Adrenal gland (tissue), 12 donors: Measurements from ENCODE around the gene FUT8. TPM values are rescaled to one million over a fixed set of nuclear protein-coding genes. Genes with fewer than 3 reads are reported as not detected.

Source experiments
- DNase-seq, 7 donors: peaks; one replicate each; pipeline ENCODE4 v3.0.0-alpha.2; 2019 to 2020
- H3K27ac ChIP-seq, 5 donors: fragments of 200-600 bp; sonication (generic) in 4 of 5; 1 replicate in 3 of 5; 2 replicates in 2 of 5; pipeline versions ENCODE4 v1.5.1 to v1.8.0; 2016 to 2020; ENCODE audit warnings: mild to moderate bottlenecking in 1 of 5
- H3K27me3 ChIP-seq: fragments of 200-600 bp; 2 replicates; pipeline ENCODE4 v1.8.0; 2021
- H3K36me3 ChIP-seq, 2 donors: fragments of 200-600 bp; replicated peaks in 1 of 2; 1 replicate in 1 of 2; 2 replicates in 1 of 2; pipeline versions ENCODE4 v1.5.1 to v1.8.0; 2018 to 2022
- H3K4me1 ChIP-seq, 2 donors: fragments of 200-600 bp; replicated peaks in 1 of 2; 1 replicate in 1 of 2; 2 replicates in 1 of 2; pipeline versions ENCODE4 v1.5.1 to v1.8.0; 2018 to 2021
- H3K4me3 ChIP-seq, 4 donors: fragments of 200-600 bp; sonication (generic) in 3 of 4; one replicate each; pipeline ENCODE4 v1.5.1; 2016 to 2018
- H3K9me3 ChIP-seq, 3 donors: fragments of 200-600 bp; sonication (generic) in 1 of 3; replicated peaks in 1 of 3; 1 replicate in 2 of 3; 2 replicates in 1 of 3; pipeline versions ENCODE4 v1.5.1 to v1.8.0; 2016 to 2021
- CTCF ChIP-seq, 6 experiments: fragments of 450-650 bp in 4 of 6; fragments of 200-600 bp in 2 of 6; sonication (generic) in 1 of 6; IDR thresholded peaks; 1 replicate in 5 of 6; 2 replicates in 1 of 6; pipeline versions ENCODE4 v1.5.1 to v1.8.0; 2016 to 2021; ENCODE audit warnings: antibody characterized with exemption in 6 of 6, mild to moderate bottlenecking in 2 of 6, moderate library complexity in 1 of 6
- POLR2A ChIP-seq, 2 donors: fragments of 450-650 bp; IDR thresholded peaks; one replicate each; pipeline ENCODE4 v1.6.1; 2017; ENCODE audit warnings: antibody characterized with exemption in 2 of 2, mild to moderate bottlenecking in 2 of 2, moderate library complexity in 1 of 2
- WGBS, 4 donors: extraction: QIAGEN DNeasy Blood & Tissue Kit in 2 of 4; methylation state at CpG; one replicate each; pipeline versions ENCODE4 v1.1.5 to v1.1.7; 2013 to 2017; 5-methylcytosine and 5-hydroxymethylcytosine counted together
- intact Hi-C, 2 donors: fragments of 100-400 bp; cut with DNase I; formaldehyde crosslinking; loops; one replicate each; pipeline versions ENCODE4 v1.14.1 to v1.15.0; 2022 to 2023
- polyA plus RNA-seq, 3 donors: library from polyadenylated mRNA; stranded (reverse); fragments of 200-250 nt in 2 of 3; fragments of 350-450 nt in 1 of 3; fragmentation: Illumina TruSeq in 1 of 3; extraction: RNeasy Lipid Tissue Mini Kit (QIAGEN cat#74804) in 1 of 3; gene quantifications; one replicate each; pipeline ENCODE4 v1.2.3, GENCODE V29; 2013 to 2014
- total RNA-seq, 9 donors: library from RNA; depleted of rRNA in 4 of 9; stranded (reverse); fragments of >200 nt in 4 of 9; fragments of 120-200 nt in 1 of 9; fragmentation: NEBNext Ultra II Directional in 1 of 9; extraction: Animal tissue kit (Norgen Biotek cat#: 25700) in 1 of 9; gene quantifications; one replicate each; pipeline versions ENCODE4 v1.1.0 to v1.2.4, GENCODE V29; 2013 to 2023
- donor health status: healthy with polysubstance abuse.
- donor health status: Bipolar disorder and iron deficiency.
- donor health status: DM: yes; HTN: yes; CAD: no.
- donor health status: DM: no; HTN: no; CAD: no.
- donor health status: DM: no; HTN: no; CAD: no.
- donor health status: DM: yes; HTN: yes; CAD: no.

FUT8 gene
- total and polyA plus RNA-seq, 12 donors: 7.8 to 32.1 (median 21.1) TPM

- H3K36me3 ChIP-seq: no peaks in the 10 kb centered on the region
- no peaks in the 10 kb centered on the region for H3K4me1 ChIP-seq
- 84 to 91% (median 87%) methylated on average over 2 of the region's 2 CpGs for WGBS, 4 donors
- no peak overlapping the region for H3K4me3 ChIP-seq
- intact Hi-C loops: no loop called here
- TF ChIP-seq POLR2A (IDR thresholded peaks at IDR 0.05) (no peak), CTCF (IDR thresholded peaks at IDR 0.05) (no peak)
- no peak overlapping the region for H3K27ac ChIP-seq
- H3K9me3 ChIP-seq: no peaks in the 10 kb centered on the region
- no peaks in the 10 kb centered on the region for H3K27me3 ChIP-seq
- no peak for DNase-seq
These were observed 66.9 kb downstream of the FUT8 start for GRCh38 chr14:65479386-65479785.

- H3K27me3 ChIP-seq: no peaks in the 10 kb centered on the region
- intact Hi-C loops: no loop called here
- WGBS, 4 donors: 68 to 70% (median 68%) methylated on average over 4 of the region's 4 CpGs
- no peaks in the 10 kb centered on the region for H3K36me3 ChIP-seq
- H3K4me1 ChIP-seq: no peaks in the 10 kb centered on the region
- no peak for DNase-seq
- H3K4me3 ChIP-seq: no peak overlapping the region
- no peak overlapping the region for H3K27ac ChIP-seq
- no peaks in the 10 kb centered on the region for H3K9me3 ChIP-seq
- TF ChIP-seq CTCF (IDR thresholded peaks at IDR 0.05): no peak
- no peak for TF ChIP-seq POLR2A (IDR thresholded peaks at IDR 0.05)
These were observed 70.4 kb downstream of the FUT8 start for GRCh38 chr14:65482757-65483438.

- peak in 2 of 7 donors; percentile 22 to 23 for DNase-seq
- no peak overlapping the region for H3K27ac ChIP-seq
- 92 to 96% (median 95%) methylated on average over 4 of the region's 4 CpGs for WGBS, 4 donors
- no peaks in the 10 kb centered on the region for H3K27me3 ChIP-seq
- H3K9me3 ChIP-seq: no peaks in the 10 kb centered on the region
- H3K4me1 ChIP-seq: no peaks in the 10 kb centered on the region
- H3K36me3 ChIP-seq: no peaks in the 10 kb centered on the region
- TF ChIP-seq CTCF (IDR thresholded peaks at IDR 0.05) (no peak), POLR2A (IDR thresholded peaks at IDR 0.05) (no peak)
- H3K4me3 ChIP-seq: no peak overlapping the region
- intact Hi-C loops: no loop called here
These were observed 71.1 kb downstream of the FUT8 start for GRCh38 chr14:65483647-65484046.

GRCh38 chr14:65485516-65485915 lies 73.0 kb downstream of the FUT8 start:
- 91 to 94% (median 94%) methylated on average over 3 of the region's 3 CpGs for WGBS, 4 donors

More at GRCh38 chr14:65485516-65485915, 73.0 kb downstream of the FUT8 start:
- intact Hi-C loops: no loop called here
- no peak overlapping the region for H3K4me3 ChIP-seq
- H3K4me1 ChIP-seq: no peaks in the 10 kb centered on the region
- TF ChIP-seq CTCF (IDR thresholded peaks at IDR 0.05): no peak
- DNase-seq: no peak
- no peaks in the 10 kb centered on the region for H3K27me3 ChIP-seq
- H3K36me3 ChIP-seq: no peaks in the 10 kb centered on the region
- H3K9me3 ChIP-seq: no peaks in the 10 kb centered on the region
- no peak overlapping the region for H3K27ac ChIP-seq
